ENCODE results near the gene TMEM82.

DNA sequence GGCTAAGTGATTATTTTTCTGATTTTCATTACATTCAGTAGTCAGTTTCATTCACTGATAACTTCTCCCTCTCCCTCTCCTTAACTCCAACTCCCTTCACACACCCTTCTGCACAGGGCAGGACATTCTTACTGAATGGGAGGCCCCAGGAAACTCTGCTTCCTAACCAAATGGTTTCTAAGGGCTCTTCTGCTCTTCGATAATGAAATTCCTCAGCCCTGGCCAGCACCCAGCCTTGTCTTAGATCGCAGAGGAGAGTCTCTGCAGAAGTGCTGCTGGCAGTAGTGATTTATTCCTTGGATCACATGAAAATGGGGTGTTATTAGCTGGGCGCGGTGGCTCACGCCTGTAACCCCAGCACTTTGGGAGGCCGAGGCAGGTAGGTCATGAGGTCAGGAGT is 41.8 kb upstream of the TMEM82 start:
- no peak for TF ChIP-seq POLR2A (IDR thresholded peaks at IDR 0.05)
- TF ChIP-seq, protein P1, sequence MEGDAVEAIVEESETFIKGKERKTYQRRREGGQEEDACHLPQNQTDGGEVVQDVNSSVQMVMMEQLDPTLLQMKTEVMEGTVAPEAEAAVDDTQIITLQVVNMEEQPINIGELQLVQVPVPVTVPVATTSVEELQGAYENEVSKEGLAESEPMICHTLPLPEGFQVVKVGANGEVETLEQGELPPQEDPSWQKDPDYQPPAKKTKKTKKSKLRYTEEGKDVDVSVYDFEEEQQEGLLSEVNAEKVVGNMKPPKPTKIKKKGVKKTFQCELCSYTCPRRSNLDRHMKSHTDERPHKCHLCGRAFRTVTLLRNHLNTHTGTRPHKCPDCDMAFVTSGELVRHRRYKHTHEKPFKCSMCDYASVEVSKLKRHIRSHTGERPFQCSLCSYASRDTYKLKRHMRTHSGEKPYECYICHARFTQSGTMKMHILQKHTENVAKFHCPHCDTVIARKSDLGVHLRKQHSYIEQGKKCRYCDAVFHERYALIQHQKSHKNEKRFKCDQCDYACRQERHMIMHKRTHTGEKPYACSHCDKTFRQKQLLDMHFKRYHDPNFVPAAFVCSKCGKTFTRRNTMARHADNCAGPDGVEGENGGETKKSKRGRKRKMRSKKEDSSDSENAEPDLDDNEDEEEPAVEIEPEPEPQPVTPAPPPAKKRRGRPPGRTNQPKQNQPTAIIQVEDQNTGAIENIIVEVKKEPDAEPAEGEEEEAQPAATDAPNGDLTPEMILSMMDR (IDR thresholded peaks at IDR 0.05), result no peak
